ENCODE measurements around the gene SDF4.
A peak's percentile ranks its signal among the peaks of the same experiment; 100 is the strongest.

SDF4 gene

GRCh38 chr1:1179346-1179982 lies 52.3 kb downstream of the SDF4 start:
- no peak for TF ChIP-seq CTCF (IDR thresholded peaks at IDR 0.05; ENCODE audit: extremely low read depth, missing control alignments)
- DNase-seq (ENCODE audit: low spot score): no peak

- DNase-seq (ENCODE audit: low spot score): peak; percentile 35
- TF ChIP-seq CTCF (IDR thresholded peaks at IDR 0.05; ENCODE audit: extremely low read depth, missing control alignments): no peak
These were observed 52.9 kb downstream of the SDF4 start for GRCh38 chr1:1178794-1179331.

GRCh38 chr1:1177452-1178206 lies 54.2 kb downstream of the SDF4 start:
- peak; percentile 25 for DNase-seq (ENCODE audit: low spot score)

GRCh38 chr1:1176931-1177330 lies 54.9 kb downstream of the SDF4 start:
- DNase-seq (ENCODE audit: low spot score): no peak
- no peak for TF ChIP-seq CTCF (IDR thresholded peaks at IDR 0.05; ENCODE audit: extremely low read depth, missing control alignments)

More at GRCh38 chr1:1177452-1178206, 54.2 kb downstream of the SDF4 start:
- TF ChIP-seq CTCF (IDR thresholded peaks at IDR 0.05; ENCODE audit: extremely low read depth, missing control alignments): no peak

GRCh38 chr1:1176063-1176761 lies 55.6 kb downstream of the SDF4 start:
- DNase-seq (ENCODE audit: low spot score): peak; percentile 10

- peak; percentile 19 for DNase-seq (ENCODE audit: low spot score)
- TF ChIP-seq CTCF (IDR thresholded peaks at IDR 0.05; ENCODE audit: extremely low read depth, missing control alignments): no peak
These were observed 56.4 kb downstream of the SDF4 start for GRCh38 chr1:1175221-1176062.

GRCh38 chr1:1173793-1174415 lies 57.9 kb downstream of the SDF4 start, which contains the start of gene TTLL10:
TSS of gene TTLL10 (plus strand) at chr1:1173880. CDS start at chr1:1179216, 5,336 bp downstream.
- TF ChIP-seq CTCF (IDR thresholded peaks at IDR 0.05; ENCODE audit: extremely low read depth, missing control alignments): no peak
- DNase-seq (ENCODE audit: low spot score): peak; percentile 56
